Islet of Langerhans (tissue), 1 donor: ENCODE measurements around the gene ARFGEF2.
"Not testable (repeated sequence)": the region's sequence is repeated elsewhere in the genome, so short reads cannot be mapped to it uniquely, and the experiment has no call there.

Experiments
- FAIRE-seq: peaks from one replicate; lab custom pipeline; 2011; peaks lifted over from hg19 to GRCh38; lab: Jason Lieb, UNC

ARFGEF2 gene

DNA sequence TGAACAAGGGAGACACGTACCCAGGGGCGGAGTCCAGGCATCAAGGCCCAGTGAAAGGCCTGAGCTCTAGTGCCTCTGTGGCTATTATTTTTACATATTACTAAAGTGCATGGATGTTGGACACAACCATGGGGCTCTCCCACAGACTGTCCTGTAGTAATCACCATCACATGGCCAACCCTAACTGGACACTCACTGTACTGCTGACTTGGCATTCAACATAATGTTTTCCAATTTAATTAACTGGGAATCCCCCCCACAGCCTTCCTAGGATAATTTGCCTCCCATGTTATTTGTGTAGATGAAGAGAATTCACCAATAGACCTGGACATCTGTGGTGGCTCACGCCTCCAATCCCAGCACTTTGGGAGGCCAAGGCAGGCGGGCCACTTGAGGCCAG, 34.5 kb downstream of the ARFGEF2 start:
- no peak for FAIRE-seq

DNA sequence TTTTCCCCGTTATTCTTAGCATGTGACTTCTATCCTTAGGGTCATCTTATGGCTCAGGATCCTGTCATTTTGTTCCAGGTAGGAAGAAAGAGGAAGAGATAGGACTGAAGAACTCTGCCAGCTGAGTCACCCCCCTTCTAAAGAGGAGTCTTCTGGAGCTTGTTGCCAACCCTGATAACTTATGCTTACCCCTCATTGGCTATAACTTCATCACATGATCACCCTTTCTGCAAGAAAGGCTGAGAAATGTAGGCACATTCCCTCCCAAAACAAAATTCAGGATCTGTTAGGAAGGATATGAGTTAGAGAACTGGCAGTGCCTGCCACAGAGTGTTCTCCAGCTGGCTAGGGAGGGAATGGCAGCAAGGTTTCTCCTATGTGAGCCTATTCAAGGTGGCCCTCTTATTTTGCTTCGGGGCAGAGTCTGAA, 35.6 kb downstream of the ARFGEF2 start:
- no peak for FAIRE-seq

DNA sequence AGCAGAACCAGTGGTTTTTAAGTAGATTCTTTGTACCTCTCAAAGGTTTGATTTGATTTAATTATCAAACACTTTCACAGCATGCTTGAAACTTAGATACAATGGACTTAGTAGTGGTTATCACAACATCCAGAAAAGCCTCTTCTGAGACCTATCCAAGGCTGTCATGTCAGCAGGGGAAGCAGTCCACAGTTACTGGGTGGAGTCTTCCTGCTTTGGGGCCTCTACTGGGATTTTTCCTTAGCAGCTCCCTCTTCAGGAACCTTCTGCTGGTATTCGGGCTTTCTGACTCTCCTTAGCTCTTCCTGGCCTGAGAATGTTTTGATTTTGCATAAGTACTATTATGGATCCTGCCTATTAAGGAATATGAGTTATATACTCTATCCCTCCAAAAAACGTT, 36.0 kb downstream of the ARFGEF2 start:
- FAIRE-seq: no peak

DNA sequence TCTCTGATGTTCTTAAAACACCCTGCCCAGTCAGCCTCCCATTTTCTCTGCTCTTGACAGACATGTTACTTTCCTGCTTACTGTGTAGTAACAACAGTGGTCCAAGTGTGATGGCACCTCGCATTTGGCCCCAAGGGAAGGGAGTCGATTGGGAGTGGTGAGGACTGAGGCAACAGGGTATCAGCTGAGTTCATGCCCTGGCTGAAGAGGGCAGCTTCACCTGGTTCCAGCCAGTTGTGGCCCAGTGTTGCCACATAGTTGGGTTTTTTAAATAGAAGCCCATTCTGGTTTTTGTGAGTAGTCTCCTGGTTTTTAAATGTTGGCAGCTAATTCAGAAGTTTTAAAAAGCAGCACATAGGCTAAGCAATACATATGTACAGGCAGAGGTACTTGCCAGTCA, 37.2 kb downstream of the ARFGEF2 start:
- FAIRE-seq: no peak

DNA sequence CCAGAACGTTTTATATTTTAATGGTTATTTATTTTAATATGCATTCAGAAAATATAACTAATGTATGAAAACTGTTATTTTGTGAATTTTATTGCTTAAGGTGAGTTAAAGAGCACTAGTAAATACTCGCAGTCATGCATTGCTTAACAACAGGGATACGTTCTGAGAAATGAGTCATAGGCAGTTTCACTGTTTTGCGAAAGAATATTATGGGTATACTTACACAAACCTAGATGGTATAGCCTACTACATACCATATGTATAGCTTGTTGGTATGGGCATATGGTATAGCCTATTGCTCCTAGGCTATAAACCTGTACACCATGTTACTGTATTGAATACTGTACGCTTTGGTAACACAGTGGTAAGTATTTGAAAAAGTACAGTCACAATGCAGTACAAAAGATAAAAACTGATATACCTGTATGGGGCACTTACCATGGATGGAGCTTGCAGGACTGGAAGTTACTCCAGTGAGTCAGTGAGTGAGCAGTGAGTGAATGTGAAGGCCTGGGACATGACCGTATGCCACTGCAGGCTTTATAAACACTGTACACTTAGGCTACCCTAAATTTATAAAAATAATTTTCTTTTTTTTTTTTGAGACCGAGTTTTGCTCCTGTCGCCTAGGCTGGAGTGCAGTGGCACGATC, 38.5 kb downstream of the ARFGEF2 start:
- FAIRE-seq: no peak

DNA sequence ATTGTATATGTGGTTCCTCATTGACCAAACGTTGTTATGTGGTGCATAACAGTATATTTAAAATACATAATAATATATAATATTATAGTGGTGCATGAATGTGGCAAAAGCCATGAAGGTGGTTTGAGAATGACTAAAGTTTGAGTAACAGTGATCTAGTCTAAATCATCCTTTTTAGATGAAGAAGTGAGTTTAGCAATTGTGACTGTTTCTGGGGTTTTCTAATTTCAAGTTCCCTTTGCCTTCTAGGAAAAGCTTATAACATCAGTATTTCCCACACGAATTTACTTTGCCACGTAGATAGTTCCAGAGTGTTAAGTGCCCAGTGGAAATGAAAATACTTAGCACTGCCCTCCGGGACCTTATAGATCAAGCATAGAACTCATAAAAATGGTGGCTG, 40.9 kb downstream of the ARFGEF2 start:
- no peak for FAIRE-seq

DNA sequence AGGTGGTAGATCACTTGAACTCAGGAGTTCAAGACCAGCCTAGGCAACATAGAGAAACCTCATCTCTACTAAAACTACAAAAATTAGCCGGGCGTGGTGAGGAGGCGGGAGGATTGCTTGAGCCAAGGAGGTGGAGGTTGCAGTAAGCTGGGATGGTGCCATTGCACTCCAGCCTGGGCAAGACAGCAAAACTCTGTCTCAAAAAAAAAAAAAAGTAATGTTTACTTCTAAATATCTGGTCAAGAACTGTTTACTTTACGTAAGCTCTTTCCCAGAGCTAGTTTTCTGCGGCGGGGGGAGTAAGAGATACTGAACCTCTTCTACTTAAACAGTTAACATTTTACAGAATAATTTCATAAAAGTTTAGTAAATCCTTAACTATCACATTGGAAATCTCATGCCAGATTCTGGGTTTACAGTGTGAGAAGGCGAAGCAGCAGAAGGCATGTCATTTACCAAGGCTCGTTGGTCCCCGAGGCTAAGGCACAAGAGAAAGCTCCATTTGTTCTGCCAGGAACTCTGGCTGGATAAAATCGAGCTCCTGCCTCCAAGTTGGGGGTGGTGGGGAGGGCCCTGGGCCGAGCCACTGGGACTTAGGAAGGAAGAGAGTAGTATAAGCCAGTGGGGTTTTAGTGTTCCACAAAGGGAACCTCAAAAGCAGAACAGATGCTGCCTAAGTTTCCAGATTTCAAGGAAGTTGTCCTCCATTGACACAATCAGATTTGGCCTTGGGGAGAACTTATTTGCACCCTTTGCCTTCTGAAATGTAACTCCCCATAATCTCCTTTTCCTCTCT, 41.7 kb downstream of the ARFGEF2 start:
- FAIRE-seq: no peak

DNA sequence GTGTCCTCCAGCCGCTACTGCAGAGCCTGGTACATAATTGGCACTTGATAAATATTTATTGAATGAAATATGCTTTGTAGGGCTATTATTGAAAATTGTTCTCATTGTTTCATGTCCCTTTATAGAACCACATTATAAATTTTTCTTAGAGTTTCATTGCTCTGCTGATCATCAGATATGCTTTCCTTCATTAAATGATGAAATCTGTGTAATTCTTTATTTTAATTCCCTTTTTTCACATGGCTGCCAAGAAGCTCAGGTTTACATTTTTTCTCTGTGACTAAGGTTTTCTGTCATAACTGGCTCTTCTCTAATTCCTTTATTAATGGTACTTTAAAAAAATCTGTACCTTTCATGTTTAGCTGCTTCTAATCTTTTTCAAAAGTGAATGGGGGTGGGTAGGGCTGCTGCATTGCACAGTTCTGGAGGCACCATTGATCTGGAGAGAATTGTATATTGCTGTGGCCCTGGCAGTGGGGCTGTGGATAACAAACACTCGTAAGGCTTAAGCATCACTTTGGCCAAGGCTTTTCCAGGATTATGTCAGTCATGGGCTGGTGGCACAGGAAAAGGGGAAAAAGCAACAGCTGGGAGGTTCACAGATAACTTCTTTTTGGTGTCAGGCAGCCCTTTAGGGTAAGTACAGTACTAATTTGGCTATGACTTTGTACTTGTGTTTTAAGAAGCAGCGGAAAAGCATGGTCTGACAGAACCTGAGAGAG, 43.8 kb downstream of the ARFGEF2 start:
- no peak for FAIRE-seq

DNA sequence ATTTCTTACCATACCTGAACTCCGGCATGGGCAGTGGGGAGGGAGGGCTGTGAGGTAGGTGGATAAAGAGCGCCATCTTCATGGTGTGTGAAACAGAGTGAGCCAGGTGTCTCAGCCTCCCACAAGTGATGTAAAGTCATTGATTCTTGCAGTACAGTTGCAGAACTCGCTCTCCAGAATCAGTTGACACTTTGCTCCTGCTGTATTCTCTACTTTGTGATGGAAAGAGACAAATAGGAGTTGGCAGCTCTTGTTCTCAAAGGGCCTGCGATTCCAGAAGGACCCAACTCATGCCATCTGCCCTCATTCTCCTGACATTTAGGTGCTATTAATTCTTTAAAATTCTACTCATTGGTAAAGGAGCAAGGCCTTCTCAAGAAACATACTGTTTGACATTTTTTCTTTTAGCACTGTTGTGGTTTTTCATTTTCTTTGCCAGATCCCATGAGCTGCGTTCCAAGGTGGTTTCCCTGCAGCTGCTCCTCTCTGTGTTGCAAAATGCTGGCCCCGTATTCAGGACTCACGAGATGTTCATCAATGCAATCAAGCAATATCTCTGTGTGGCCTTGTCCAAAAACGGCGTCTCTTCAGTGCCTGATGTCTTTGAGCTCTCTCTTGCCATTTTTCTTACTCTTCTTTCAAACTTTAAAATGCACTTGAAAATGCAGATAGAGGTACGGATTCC, 49.3 kb downstream of the ARFGEF2 start:
- FAIRE-seq: no peak

DNA sequence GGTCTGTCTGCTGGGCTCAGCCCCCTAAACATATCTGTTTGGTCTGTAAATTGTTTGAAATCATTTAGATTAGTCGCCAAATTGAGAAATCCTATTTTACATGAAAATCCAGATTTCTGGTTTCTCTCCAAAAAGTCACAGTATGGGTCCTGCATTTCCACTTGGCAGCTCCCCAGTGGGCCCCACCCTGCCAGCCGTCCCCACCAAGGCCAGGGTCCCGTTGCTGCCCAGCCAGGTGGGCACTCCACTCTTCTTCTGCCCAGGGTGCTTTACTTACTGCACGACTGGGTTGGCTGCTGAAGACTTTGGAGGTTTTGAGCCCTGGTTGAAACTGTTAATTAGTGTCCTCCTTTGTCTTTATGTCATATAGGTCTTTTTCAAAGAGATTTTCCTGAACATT, 50.4 kb downstream of the ARFGEF2 start:
- FAIRE-seq: no peak

DNA sequence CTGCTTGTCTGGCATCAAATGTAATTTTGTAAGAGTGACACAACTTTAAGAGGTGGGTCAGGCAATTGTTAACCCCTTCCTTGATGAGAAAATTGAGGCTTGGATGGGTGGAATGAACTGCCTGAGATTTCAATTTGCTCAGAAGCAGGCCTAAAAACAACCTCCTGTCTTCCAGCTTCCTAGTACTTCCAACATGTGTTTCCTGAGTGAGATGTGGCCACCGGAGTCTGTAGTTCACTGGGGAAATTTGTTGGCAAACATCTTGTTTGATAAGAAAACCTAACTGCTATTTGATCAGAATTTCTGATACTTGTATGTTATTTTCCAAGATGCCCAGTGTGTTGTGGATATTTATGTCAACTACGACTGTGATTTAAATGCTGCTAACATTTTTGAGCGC, 51.3 kb downstream of the ARFGEF2 start:
- no peak for FAIRE-seq

DNA sequence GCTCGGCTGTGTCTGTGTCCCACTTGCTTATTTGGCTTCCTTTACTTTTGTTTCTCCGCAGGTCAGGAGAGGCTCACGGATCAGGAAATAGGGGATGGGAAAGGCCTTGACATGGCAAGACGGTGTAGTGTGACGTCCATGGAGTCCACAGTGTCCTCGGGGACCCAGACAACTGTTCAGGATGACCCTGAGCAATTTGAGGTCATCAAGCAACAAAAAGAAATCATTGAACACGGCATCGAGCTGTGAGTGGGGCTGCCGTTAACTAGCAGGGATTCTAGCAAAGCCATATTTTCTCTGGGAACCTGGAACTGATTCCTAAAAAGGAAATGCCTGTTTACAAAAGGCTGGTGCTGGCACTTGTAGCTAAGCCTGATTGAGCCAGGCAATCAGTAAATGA, 54.4 kb downstream of the ARFGEF2 start:
- FAIRE-seq: no peak

DNA sequence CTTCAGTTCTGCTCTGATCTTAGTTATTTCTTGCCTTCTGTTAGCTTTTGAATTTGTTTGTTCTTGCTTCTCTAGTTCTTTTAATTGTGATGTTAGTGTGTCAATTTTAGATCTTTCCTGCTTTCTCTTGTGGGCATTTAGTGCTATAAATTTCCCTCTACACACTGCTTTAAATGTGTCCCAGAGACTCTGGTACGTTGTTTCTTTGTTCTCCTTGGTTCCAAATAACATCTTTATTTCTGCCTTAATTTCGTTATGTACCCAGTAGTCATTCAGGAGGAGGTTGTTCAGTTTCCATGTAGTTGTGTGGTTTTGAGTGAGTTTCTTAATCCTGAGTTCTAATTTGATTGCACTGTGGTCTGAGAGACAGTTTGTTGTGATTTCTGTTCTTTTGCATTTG, 58.5 kb downstream of the ARFGEF2 start:
- FAIRE-seq: not testable (repeated sequence)

DNA sequence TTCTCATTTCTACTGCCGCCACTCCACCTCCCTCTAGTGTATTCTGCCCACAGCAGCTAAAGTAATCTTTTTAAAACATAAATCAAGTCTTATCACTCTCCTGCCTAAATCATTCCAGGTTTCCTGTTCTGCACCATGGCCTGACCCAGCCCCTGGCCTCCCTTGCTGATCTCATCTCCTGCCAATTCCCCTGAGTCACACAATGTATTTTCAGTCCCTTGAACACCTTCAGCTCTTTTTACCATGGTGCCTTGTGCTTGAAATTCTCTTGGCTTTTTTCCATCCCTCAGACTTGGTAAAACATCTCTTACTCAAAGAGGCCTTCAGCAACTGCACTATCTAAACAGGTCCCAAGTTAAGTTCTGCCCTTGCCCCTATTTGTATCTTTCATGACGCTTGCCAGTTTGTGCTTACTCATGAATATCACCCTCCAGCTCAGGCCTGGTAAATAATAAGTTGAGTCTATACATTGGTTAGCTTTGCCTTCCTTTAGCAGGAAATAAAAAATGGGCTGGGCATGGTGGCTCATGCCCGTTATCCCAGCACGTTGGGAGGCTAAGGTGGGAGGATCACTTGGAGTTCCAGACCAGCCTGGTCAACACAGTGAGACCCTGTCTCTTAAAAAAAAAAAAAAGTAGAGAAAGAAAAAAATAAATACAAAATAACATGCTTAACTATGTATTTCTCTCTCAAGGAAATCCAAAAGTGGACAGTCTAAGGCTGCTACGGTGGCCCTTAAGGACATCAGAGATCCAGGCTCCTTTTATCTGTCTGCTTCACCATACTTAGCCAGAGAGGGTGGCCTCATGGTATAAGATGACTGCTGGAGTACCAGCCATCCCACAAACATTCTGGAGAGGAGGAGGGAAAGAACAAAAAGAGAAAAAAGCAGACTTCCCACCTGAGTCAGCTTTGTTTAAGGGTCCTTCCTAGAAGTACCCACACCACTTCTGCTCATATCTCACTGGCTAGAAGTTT, 62.2 kb downstream of the ARFGEF2 start:
- FAIRE-seq: no peak

DNA sequence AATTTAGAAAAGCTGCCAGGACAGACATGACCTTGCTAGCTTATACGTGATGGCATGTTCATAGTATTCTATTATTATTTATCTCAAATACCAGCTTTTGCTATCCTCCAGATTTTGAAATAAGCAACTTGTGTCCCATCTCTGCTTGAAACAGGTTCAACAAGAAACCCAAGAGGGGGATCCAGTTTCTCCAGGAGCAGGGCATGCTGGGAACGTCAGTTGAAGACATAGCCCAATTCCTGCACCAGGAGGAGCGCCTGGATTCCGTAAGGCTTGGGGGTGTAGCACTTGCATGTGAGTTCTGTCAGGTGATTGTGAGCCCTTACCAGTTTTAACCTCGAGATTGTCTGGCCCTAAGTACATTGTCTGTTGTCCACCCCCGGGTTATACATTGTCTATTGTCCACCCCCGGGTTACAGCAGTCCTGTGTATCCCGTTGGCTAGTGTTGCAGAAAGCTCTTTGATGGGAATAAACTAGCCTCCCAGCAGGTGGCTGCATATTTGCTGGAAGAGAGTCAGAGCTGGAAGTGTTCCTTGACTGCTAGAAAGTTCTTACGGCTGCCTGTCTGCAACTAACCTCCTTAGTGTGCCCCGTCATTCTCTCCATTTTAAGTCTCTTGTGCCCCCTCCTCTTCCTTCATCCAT, 63.2 kb downstream of the ARFGEF2 start:
- no peak for FAIRE-seq

DNA sequence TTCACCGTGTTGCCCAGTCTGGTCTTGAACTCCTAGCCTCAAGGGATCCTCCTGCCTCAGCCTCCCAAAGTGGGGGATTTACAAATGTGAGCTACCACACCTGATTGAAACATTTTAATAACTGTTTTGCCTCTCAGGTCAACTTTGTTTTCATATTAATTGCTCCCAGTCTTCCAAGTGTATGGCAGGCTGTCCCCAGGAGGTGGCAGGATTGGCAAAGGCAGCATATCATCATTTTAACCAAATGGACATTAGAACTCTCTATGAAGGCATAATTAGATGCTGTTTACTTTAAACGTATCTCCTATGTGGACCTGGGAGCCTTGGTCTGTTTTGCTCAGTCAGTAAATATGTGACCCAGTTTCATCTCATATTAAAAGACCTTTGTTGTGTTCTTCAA, 65.4 kb downstream of the ARFGEF2 start:
- FAIRE-seq: no peak

DNA sequence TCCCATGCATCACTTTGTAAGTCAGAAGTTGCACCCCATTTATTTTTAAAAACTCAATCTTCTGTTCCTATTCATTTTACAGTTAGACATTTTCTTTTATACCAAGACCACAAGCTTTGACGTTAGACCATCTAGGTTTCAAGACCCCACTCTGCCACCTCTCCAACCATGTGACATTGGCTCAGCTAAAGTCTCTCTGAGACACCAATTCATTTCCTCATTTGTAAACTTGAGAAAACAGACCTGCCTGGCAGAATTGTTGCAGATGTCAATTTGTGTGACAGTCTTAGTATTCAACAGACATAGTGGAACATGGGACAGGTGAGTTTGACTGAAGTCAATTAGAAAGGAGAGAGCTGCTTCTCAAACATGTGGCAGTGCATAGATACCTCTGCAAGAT, 69.0 kb downstream of the ARFGEF2 start:
- no peak for FAIRE-seq

DNA sequence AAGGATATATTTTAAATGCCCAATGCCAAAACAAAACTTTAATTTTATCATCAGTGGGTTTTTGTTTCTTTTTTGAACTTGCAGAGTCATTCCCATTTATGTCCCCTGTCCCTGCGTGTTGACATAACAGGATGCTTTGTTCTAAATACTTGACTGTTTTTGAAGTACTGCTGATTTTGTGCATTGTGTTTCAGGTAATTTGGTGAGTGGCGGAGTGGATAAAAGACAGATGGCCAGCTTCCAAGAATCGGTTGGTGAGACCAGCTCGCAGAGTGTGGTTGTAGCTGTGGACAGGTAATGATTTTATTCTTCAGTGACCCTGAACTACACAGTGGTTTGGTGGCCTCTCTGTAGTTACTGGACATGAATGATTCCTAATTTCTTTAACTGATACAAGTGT, 74.1 kb downstream of the ARFGEF2 start:
- peak; percentile 43 for FAIRE-seq

DNA sequence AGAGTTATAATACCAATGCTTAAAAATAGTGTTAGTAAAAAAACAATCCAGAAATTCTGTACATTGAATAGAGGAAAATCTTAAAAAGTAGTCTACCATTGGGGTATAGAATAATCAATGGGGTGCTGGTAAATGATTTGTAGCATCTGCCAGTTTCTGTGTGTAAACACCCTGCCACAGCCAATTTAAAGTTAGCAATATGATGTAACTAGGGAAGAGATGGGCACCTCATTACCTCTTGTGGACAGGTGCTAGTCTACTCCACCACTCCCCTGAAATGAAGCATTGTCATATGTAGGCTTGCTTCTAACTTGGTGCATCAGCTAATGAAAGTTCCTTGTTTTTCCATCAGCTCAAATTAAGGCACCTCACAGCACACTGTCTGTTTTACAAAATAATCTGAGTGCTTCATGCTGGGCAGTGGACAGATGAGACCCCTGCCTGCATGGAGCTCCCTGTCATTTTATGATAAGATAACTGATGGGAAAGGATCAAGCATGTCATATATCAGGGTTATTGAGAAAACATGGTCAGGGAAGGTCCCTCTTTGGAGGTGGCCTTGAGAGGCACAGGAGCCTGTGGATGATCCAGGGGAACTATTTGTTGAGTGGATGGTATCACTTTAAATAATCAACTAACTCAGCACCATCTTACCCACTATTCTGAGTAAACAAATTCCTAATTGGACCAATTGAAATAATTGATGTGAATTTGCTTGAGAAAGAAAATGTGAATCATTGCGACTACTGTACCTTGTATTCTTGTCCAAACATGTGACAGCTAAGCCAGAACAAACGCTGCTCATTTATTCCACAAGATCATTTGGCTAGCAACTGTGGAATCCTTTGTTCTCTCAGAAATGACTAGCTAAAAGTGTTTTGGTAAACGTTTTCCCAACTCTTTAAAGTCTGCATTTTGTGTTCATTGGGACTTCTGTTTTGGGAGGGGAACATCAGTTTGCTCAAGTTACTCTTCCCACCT, 78.7 kb downstream of the ARFGEF2 start:
- peak; percentile 58 for FAIRE-seq

DNA sequence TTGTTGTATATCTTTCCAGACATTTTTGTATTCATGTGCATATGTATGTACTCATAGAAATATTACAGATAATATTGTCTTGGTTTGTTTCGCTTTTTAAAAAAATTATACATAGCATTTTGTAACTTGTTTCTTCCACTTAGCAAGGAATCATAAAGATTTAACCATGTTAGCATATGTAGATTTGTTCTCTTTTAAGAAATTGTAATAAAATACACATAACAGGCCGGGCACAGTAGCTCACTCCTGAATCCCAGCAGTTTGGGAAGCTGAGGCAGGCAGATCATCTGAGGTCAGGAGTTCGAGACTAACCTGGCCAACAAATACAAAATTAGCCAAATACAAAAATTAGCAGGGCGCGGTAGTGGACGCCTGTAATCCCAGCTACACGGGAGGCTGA, 80.2 kb downstream of the ARFGEF2 start:
- no peak for FAIRE-seq
